Astrocyte (in vitro differentiated cells and primary cell): ENCODE data around the gene RC3H2. TPM values are rescaled to one million over a fixed set of nuclear protein-coding genes. Genes with fewer than 3 reads are reported as not detected.

Experiments used
- DNase-seq: peaks from one replicate; pipeline ENCODE4 v3.0.0-alpha.2; 2010; ENCODE audit warnings: low read depth
- FAIRE-seq: peaks from 2 replicates; lab custom pipeline; 2011; peaks lifted over from hg19 to GRCh38; lab: Jason Lieb, UNC
- H2AFZ ChIP-seq: 2 replicates; pipeline ENCODE4 v1.6.0; 2012; ENCODE audit warnings: low read depth, low read length, inconsistent platforms
- H3K27ac ChIP-seq: 2 replicates; pipeline ENCODE4 v1.5.1; 2011; ENCODE audit warnings: low read depth, low read length, inconsistent platforms
- H3K27me3 ChIP-seq: 2 replicates; pipeline ENCODE4 v1.6.0; 2011; ENCODE audit warnings: low read length, inconsistent platforms; ENCODE audit not compliant: insufficient read depth
- H3K36me3 ChIP-seq: 2 replicates; pipeline ENCODE4 v1.5.1; 2011; ENCODE audit warnings: low read length, inconsistent platforms; ENCODE audit not compliant: insufficient read depth
- H3K4me1 ChIP-seq: 2 replicates; pipeline ENCODE4 v1.5.1; 2011; ENCODE audit warnings: low read length, inconsistent platforms; ENCODE audit not compliant: insufficient read depth
- H3K4me2 ChIP-seq: 2 replicates; pipeline ENCODE4 v1.6.0; 2012; ENCODE audit warnings: low read length, inconsistent platforms
- H3K4me3 ChIP-seq: 2 replicates; pipeline ENCODE4 v1.5.1; 2011; ENCODE audit warnings: low read depth, mild to moderate bottlenecking, low read length, inconsistent platforms; ENCODE audit not compliant: insufficient read depth
- H3K79me2 ChIP-seq: 2 replicates; pipeline ENCODE4 v1.6.0; 2012; ENCODE audit warnings: mild to moderate bottlenecking, low read length, inconsistent platforms; ENCODE audit not compliant: insufficient read depth
- H3K9ac ChIP-seq: 2 replicates; pipeline ENCODE4 v1.6.0; 2012; ENCODE audit warnings: mild to moderate bottlenecking, low read length, inconsistent platforms
- H3K9me3 ChIP-seq: 2 replicates; pipeline ENCODE4 v1.5.1; 2012; ENCODE audit warnings: low read depth, mild to moderate bottlenecking, low read length, inconsistent platforms; ENCODE audit not compliant: insufficient read depth
- H4K20me1 ChIP-seq: 2 replicates; pipeline ENCODE4 v1.6.0; 2012; ENCODE audit warnings: low read length, inconsistent platforms; ENCODE audit not compliant: insufficient read depth
- H3K27ac Mint-ChIP-seq: one replicate; pipeline ENCODE4 v1.8.0; 2021; ENCODE audit warnings: mild to moderate bottlenecking, mixed read lengths; ENCODE audit not compliant: unreplicated experiment
- H3K27me3 Mint-ChIP-seq: one replicate; pipeline ENCODE4 v1.8.0; 2021; ENCODE audit warnings: low read depth, mixed read lengths; ENCODE audit not compliant: unreplicated experiment
- H3K36me3 Mint-ChIP-seq: one replicate; pipeline ENCODE4 v1.8.0; 2021; ENCODE audit warnings: low read depth, mixed read lengths; ENCODE audit not compliant: unreplicated experiment
- H3K4me1 Mint-ChIP-seq: one replicate; pipeline ENCODE4 v1.8.0; 2021; ENCODE audit warnings: low read depth, mixed read lengths; ENCODE audit not compliant: unreplicated experiment
- H3K4me3 Mint-ChIP-seq: one replicate; pipeline ENCODE4 v1.8.0; 2021; ENCODE audit warnings: mild to moderate bottlenecking, moderate library complexity, mixed read lengths; ENCODE audit not compliant: unreplicated experiment
- H3K9me3 Mint-ChIP-seq: one replicate; pipeline ENCODE4 v1.8.0; 2021; ENCODE audit warnings: mild to moderate bottlenecking, mixed read lengths; ENCODE audit not compliant: unreplicated experiment
- EZH2 ChIP-seq: IDR thresholded peaks from 2 replicates; pipeline ENCODE4 v1.6.1; 2012; ENCODE audit warnings: mild to moderate bottlenecking, low read length, inconsistent platforms; ENCODE audit not compliant: insufficient read depth
- total RNA-seq: library from RNA; stranded (reverse); gene quantifications from 2 replicates; pipeline ENCODE4 v1.2.1, GENCODE V29; 2021
- TF ChIP-seq, protein P1 (sequence below): IDR thresholded peaks from 2 replicates; pipeline ENCODE4 v1.5.1; 2011; ENCODE audit warnings: low read depth, mild to moderate bottlenecking, inconsistent platforms, low read length, moderate library complexity; ENCODE audit not compliant: insufficient read depth

The RC3H2 gene
- total RNA-seq, 1 donor from 2014 or later: 69.0 TPM

DNA sequence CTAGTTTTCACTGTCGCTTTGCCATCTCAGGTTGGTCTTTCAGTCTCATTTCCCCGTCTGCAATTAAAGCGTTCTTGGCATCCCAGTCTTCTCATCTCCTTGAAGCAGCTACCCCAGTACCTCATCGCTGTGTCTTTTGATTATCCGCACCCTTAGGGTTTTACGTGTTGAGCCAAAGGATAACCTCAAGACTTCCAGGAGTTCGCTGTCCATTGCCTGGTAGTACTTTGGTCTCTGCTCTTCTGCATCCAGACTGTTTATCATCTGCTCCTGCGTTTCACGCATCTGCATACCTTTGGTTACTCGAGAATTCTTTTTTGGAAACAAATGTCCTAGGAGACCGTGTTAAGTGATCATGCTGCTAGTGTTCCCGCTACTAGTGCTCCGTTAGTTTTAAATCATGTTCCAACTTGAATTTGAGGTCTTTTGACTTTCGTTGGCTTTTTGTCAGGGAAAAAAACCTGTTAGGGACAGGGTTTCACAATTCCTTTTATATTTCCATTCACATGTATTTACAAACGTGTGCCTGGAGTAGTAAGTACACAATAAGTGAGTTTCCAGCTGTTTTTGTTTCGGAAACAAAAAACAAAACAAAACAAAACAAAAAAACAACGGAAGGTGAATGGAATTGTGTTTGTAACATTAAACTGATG is 36.5 kb upstream of the RC3H2 start:
- TF ChIP-seq, protein P1, sequence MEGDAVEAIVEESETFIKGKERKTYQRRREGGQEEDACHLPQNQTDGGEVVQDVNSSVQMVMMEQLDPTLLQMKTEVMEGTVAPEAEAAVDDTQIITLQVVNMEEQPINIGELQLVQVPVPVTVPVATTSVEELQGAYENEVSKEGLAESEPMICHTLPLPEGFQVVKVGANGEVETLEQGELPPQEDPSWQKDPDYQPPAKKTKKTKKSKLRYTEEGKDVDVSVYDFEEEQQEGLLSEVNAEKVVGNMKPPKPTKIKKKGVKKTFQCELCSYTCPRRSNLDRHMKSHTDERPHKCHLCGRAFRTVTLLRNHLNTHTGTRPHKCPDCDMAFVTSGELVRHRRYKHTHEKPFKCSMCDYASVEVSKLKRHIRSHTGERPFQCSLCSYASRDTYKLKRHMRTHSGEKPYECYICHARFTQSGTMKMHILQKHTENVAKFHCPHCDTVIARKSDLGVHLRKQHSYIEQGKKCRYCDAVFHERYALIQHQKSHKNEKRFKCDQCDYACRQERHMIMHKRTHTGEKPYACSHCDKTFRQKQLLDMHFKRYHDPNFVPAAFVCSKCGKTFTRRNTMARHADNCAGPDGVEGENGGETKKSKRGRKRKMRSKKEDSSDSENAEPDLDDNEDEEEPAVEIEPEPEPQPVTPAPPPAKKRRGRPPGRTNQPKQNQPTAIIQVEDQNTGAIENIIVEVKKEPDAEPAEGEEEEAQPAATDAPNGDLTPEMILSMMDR: no peak
- TF ChIP-seq EZH2: no peak
- Histone ChIP-seq H3K79me2 (peaks cover 62% of the 10 kb centered on the region), H2AFZ (peak overlapping the region; percentile 75), H3K9me3 (no peaks in the 10 kb centered on the region), H3K36me3 (peaks cover 2% of the 10 kb centered on the region), H3K9ac (peak overlapping the region; percentile 82), H3K4me2 (peak overlapping the region; percentile 94), H3K27me3 (no peaks in the 10 kb centered on the region), H4K20me1 (peaks cover 38% of the 10 kb centered on the region), H3K27ac (peak overlapping the region; percentile 89), H3K4me1 (peaks cover 7% of the 10 kb centered on the region), H3K4me3 (peak overlapping the region; percentile 74)
- H3K27ac Mint-ChIP-seq: peak overlapping the region; percentile 94
- H3K4me3 Mint-ChIP-seq: peak overlapping the region; percentile 99
- peaks cover 2% of the 10 kb centered on the region for H3K36me3 Mint-ChIP-seq
- FAIRE-seq (no peak), DNase-seq (peak; percentile 70)
- peaks cover 27% of the 10 kb centered on the region for H3K4me1 Mint-ChIP-seq
- H3K27me3 Mint-ChIP-seq: no peaks in the 10 kb centered on the region
- no peaks in the 10 kb centered on the region for H3K9me3 Mint-ChIP-seq

GRCh38 chr9:122940749-122941581 is 35.8 kb upstream of the RC3H2 start, which contains the start of gene RABGAP1:
Gene RABGAP1, plus strand, starts transcription at chr9:122941020. Its CDS starts 16,040 bp downstream, at chr9:122957060.
- peaks cover 4% of the 10 kb centered on the region for H3K36me3 ChIP-seq
- Mint-ChIP-seq H3K27me3 (no peaks in the 10 kb centered on the region), H3K36me3 (peaks cover 2% of the 10 kb centered on the region), H3K27ac (peak within 1 kb of the TSS; percentile 94), H3K9me3 (no peaks in the 10 kb centered on the region), H3K4me1 (peaks cover 25% of the 10 kb centered on the region), H3K4me3 (peak within 1 kb of the TSS; percentile 99)
- H3K79me2 ChIP-seq: peaks cover 62% of the 10 kb centered on the region
- no peaks in the 10 kb centered on the region for H3K9me3 ChIP-seq
- H3K27me3 ChIP-seq: no peaks in the 10 kb centered on the region
- peak within 1 kb of the TSS; percentile 74 for H3K4me3 ChIP-seq
- H4K20me1 ChIP-seq: peaks cover 43% of the 10 kb centered on the region
- TF ChIP-seq, protein P1: no peak
- no peak for TF ChIP-seq EZH2
- DNase-seq: peak; percentile 90
- peak within 1 kb of the TSS; percentile 94 for H3K4me2 ChIP-seq
- FAIRE-seq: no peak
- H2AFZ ChIP-seq: peak within 1 kb of the TSS; percentile 88
- peaks cover 7% of the 10 kb centered on the region for H3K4me1 ChIP-seq
- peak within 1 kb of the TSS; percentile 82 for H3K9ac ChIP-seq
- peak within 1 kb of the TSS; percentile 89 for H3K27ac ChIP-seq
